HEK293 (cell line): ENCODE measurements around the gene OTUB1.
A peak's percentile ranks its signal among the peaks of the same experiment; 100 is the strongest.

Experiments used
- CTCF ChIA-PET: fragments of 350-600 bp; formaldehyde crosslinking; extraction: SDS; loops from one replicate; lab custom pipeline; 2021; ENCODE audit warnings: antibody characterized with exemption; lab: Yijun Ruan, JAX
- POLR2A ChIA-PET: fragments of 300-600 bp; formaldehyde crosslinking; extraction: SDS; loops from one replicate; lab custom pipeline; 2020; ENCODE audit warnings: antibody characterized with exemption, inconsistent platforms; lab: Yijun Ruan, JAX
- H3K27ac ChIP-seq: fragments of 200-500 bp; sonication (Bioruptor generic); 2 replicates; pipeline ENCODE4 v1.5.1; 2014; ENCODE audit warnings: low read depth, low read length, control low read depth, inconsistent platforms; ENCODE audit errors: extremely low read depth
- H3K36me3 ChIP-seq, 2 experiments: fragments of 200-500 bp in 1 of 2; sonication (Bioruptor generic) in 1 of 2; 1 replicate in 1 of 2; 2 replicates in 1 of 2; pipeline ENCODE4 v1.5.1; 2014 to 2017; ENCODE audit warnings: inconsistent platforms in 2 of 2, low read length in 2 of 2; ENCODE audit not compliant: control insufficient read depth in 2 of 2, insufficient read depth in 1 of 2
- H3K4me1 ChIP-seq: fragments of 200-500 bp; sonication (Bioruptor generic); 2 replicates; pipeline ENCODE4 v1.5.1; 2014; ENCODE audit warnings: mild to moderate bottlenecking, low read length, inconsistent platforms; ENCODE audit not compliant: control insufficient read depth, insufficient read depth
- H3K4me3 ChIP-seq: 2 replicates; pipeline ENCODE4 v1.5.1; 2011; ENCODE audit warnings: low read depth, mild to moderate bottlenecking, control low read depth, low read length, moderate library complexity
- H3K9me3 ChIP-seq: fragments of 200-500 bp; sonication (Bioruptor generic); 2 replicates; pipeline ENCODE4 v1.5.1; 2014; ENCODE audit warnings: low read depth, low read length, inconsistent platforms; ENCODE audit not compliant: control insufficient read depth, insufficient read depth
- FEZF1 ChIP-seq: fragments of 450-650 bp; formaldehyde crosslinking; IDR thresholded peaks from 2 replicates; pipeline ENCODE4 v1.5.1; 2016; ENCODE audit warnings: missing biosample characterization, missing genetic modification characterization
- GLIS2 ChIP-seq: fragments of 450-650 bp; formaldehyde crosslinking; IDR thresholded peaks from 2 replicates; pipeline ENCODE4 v1.5.1; 2016; ENCODE audit warnings: missing biosample characterization, missing genetic modification characterization
- SALL2 ChIP-seq: fragments of 450-650 bp; formaldehyde crosslinking; IDR thresholded peaks from 2 replicates; pipeline ENCODE4 v1.5.0; 2017; ENCODE audit warnings: missing biosample characterization, mild to moderate bottlenecking, missing genetic modification characterization, borderline replicate concordance
- TCF7L2 ChIP-seq: IDR thresholded peaks from 2 replicates; pipeline ENCODE4 v1.6.1; 2011; ENCODE audit warnings: low read depth, mild to moderate bottlenecking, inconsistent platforms, low read length, moderate library complexity, borderline replicate concordance
- TRIM28 ChIP-seq: IDR thresholded peaks from 2 replicates; pipeline ENCODE4 v1.6.1; 2011; ENCODE audit warnings: low read length, control low read depth, borderline replicate concordance
- ZBTB48 ChIP-seq: fragments of 450-650 bp; formaldehyde crosslinking; IDR thresholded peaks from 2 replicates; pipeline ENCODE4 v1.5.1; 2016; ENCODE audit warnings: missing biosample characterization, missing genetic modification characterization
- ZFHX2 ChIP-seq: fragments of 450-650 bp; formaldehyde crosslinking; conservative IDR thresholded peaks from 2 replicates; pipeline ENCODE4 v1.5.1; 2016; ENCODE audit warnings: missing biosample characterization, missing genetic modification characterization
- ZFP3 ChIP-seq: fragments of 450-650 bp; formaldehyde crosslinking; IDR thresholded peaks from 2 replicates; pipeline ENCODE4 v1.5.1; 2016; ENCODE audit warnings: low read depth, missing biosample characterization, missing genetic modification characterization
- ZFP69B ChIP-seq: fragments of 450-650 bp; formaldehyde crosslinking; IDR thresholded peaks from 2 replicates; pipeline ENCODE4 v1.5.1; 2016; ENCODE audit warnings: missing biosample characterization, missing genetic modification characterization
- ZIC2 ChIP-seq: fragments of 450-650 bp; formaldehyde crosslinking; IDR thresholded peaks from 2 replicates; pipeline ENCODE4 v1.5.1; 2016; ENCODE audit warnings: missing biosample characterization, missing genetic modification characterization
- ZNF169 ChIP-seq: fragments of 450-650 bp; formaldehyde crosslinking; IDR thresholded peaks from 2 replicates; pipeline ENCODE4 v1.5.1; 2016; ENCODE audit warnings: missing biosample characterization, missing genetic modification characterization
- ZNF311 ChIP-seq: fragments of 450-650 bp; formaldehyde crosslinking; IDR thresholded peaks from 2 replicates; pipeline ENCODE4 v1.5.1; 2017; ENCODE audit warnings: missing biosample characterization, missing genetic modification characterization, borderline replicate concordance
- ZNF350 ChIP-seq: fragments of 450-650 bp; formaldehyde crosslinking; IDR thresholded peaks from 2 replicates; pipeline ENCODE4 v1.5.0; 2017; ENCODE audit warnings: missing biosample characterization, mild to moderate bottlenecking, missing genetic modification characterization
- ZNF571 ChIP-seq: fragments of 450-650 bp; formaldehyde crosslinking; IDR thresholded peaks from 2 replicates; pipeline ENCODE4 v1.5.0; 2017; ENCODE audit warnings: missing biosample characterization, missing genetic modification characterization
- TF ChIP-seq, protein P1 (sequence below): fragments of 450-650 bp; formaldehyde crosslinking; IDR thresholded peaks from 2 replicates; pipeline ENCODE4 v1.5.1; 2016; ENCODE audit warnings: missing biosample characterization, missing genetic modification characterization
- TF ChIP-seq, protein P2 (sequence below): fragments of 450-650 bp; formaldehyde crosslinking; IDR thresholded peaks from 2 replicates; pipeline ENCODE4 v1.5.1; 2017; ENCODE audit warnings: missing biosample characterization, mild to moderate bottlenecking, missing genetic modification characterization, moderate library complexity
- TF ChIP-seq, protein P3 (sequence below): fragments of 450-650 bp; formaldehyde crosslinking; IDR thresholded peaks from 2 replicates; pipeline ENCODE4; 2016; ENCODE audit warnings: missing biosample characterization, missing genetic modification characterization
- TF ChIP-seq, protein P4 (sequence below): fragments of 450-650 bp; formaldehyde crosslinking; IDR thresholded peaks from 2 replicates; pipeline ENCODE4 v1.5.1; 2016; ENCODE audit warnings: missing biosample characterization, missing genetic modification characterization
- TF ChIP-seq, protein P5 (sequence below): fragments of 450-650 bp; formaldehyde crosslinking; IDR thresholded peaks from 2 replicates; pipeline ENCODE4 v1.5.0; 2017; ENCODE audit warnings: missing biosample characterization, missing genetic modification characterization, borderline replicate concordance

Gene OTUB1

DNA sequence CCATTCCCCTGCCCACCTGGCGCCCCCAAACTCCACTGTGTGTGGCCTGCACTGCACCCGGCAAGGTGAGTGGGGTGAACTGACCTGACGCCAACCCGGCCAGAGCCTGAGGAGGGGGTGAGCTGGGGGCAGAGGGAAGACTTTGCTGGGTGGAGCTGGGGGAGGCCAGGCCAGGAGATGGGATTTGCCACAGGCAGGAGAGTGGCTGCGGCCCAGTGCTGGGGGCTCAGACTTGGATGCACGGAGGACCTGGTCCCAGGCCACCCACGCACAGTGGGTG lies 31.6 kb downstream of the OTUB1 start (continued):
- TF ChIP-seq, protein P1, sequence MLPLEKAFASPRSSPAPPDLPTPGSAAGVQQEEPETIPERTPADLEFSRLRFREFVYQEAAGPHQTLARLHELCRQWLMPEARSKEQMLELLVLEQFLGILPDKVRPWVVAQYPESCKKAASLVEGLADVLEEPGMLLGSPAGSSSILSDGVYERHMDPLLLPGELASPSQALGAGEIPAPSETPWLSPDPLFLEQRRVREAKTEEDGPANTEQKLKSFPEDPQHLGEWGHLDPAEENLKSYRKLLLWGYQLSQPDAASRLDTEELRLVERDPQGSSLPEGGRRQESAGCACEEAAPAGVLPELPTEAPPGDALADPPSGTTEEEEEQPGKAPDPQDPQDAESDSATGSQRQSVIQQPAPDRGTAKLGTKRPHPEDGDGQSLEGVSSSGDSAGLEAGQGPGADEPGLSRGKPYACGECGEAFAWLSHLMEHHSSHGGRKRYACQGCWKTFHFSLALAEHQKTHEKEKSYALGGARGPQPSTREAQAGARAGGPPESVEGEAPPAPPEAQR (tag by site-specific recombination), result no peak
- TF ChIP-seq ZFHX2 (tag by site-specific recombination) (peak; percentile 59), FEZF1 (tag by site-specific recombination) (no peak)

DNA sequence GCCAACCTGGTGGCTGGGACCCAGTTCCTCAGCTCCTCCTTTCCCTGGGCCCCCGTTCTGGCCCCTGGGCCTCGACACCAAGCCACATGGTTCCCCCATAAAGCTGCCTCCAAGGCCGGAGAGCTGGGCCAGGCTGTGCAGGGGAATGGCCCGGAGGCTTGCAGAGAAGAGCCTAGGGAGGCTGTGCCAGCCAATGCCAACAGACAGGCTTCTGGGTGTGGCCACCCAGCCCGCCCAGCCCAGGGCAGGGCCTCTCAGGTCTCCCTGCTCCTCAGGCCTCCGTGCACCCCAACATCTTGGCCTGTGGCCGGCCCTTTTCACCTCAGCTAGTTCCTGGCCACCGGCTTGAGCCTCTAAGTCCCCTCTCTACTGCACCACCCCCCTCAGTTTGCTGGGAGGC lies 32.1 kb downstream of the OTUB1 start:
- ChIA-PET POLR2A (interaction anchor here (0.7 to 1.1 kb wide), 2 partner anchors 14 to 16 kb away, joined by 3 read pairs; no protein-coding TSS in a partner anchor), CTCF (interaction anchor here (0.8 to 1.2 kb wide), 2 partner anchors 11 to 15 kb away, joined by 3 to 4 read pairs; no protein-coding TSS in a partner anchor)
- no peaks in the 10 kb centered on the region for H3K4me1 ChIP-seq
- no peak overlapping the region for H3K27ac ChIP-seq
- H3K36me3 ChIP-seq, result no peaks in the 10 kb centered on the region
- no peaks in the 10 kb centered on the region for H3K9me3 ChIP-seq
- no peak for TF ChIP-seq ZFP3 (tag by site-specific recombination)
- TF ChIP-seq ZIC2 (tag by site-specific recombination), result no peak
- TF ChIP-seq SALL2 (tag by site-specific recombination), result no peak
- TF ChIP-seq ZNF311, result no peak
- TF ChIP-seq, protein P2, sequence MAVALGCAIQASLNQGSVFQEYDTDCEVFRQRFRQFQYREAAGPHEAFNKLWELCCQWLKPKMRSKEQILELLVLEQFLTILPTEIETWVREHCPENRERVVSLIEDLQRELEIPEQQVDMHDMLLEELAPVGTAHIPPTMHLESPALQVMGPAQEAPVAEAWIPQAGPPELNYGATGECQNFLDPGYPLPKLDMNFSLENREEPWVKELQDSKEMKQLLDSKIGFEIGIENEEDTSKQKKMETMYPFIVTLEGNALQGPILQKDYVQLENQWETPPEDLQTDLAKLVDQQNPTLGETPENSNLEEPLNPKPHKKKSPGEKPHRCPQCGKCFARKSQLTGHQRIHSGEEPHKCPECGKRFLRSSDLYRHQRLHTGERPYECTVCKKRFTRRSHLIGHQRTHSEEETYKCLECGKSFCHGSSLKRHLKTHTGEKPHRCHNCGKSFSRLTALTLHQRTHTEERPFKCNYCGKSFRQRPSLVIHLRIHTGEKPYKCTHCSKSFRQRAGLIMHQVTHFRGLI, result no peak
- TF ChIP-seq, protein P3, sequence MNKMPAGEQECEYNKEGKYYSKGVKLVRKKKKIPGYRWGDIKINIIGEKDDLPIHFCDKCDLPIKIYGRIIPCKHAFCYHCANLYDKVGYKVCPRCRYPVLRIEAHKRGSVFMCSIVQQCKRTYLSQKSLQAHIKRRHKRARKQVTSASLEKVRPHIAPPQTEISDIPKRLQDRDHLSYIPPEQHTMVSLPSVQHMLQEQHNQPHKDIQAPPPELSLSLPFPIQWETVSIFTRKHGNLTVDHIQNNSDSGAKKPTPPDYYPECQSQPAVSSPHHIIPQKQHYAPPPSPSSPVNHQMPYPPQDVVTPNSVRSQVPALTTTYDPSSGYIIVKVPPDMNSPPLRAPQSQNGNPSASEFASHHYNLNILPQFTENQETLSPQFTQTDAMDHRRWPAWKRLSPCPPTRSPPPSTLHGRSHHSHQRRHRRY (tag by site-specific recombination), result no peak
- TF ChIP-seq ZFP69B (tag by site-specific recombination), result no peak
- TF ChIP-seq TRIM28, result no peak
- TF ChIP-seq, protein P4, sequence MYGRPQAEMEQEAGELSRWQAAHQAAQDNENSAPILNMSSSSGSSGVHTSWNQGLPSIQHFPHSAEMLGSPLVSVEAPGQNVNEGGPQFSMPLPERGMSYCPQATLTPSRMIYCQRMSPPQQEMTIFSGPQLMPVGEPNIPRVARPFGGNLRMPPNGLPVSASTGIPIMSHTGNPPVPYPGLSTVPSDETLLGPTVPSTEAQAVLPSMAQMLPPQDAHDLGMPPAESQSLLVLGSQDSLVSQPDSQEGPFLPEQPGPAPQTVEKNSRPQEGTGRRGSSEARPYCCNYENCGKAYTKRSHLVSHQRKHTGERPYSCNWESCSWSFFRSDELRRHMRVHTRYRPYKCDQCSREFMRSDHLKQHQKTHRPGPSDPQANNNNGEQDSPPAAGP, result no peak
- TF ChIP-seq, protein P5, sequence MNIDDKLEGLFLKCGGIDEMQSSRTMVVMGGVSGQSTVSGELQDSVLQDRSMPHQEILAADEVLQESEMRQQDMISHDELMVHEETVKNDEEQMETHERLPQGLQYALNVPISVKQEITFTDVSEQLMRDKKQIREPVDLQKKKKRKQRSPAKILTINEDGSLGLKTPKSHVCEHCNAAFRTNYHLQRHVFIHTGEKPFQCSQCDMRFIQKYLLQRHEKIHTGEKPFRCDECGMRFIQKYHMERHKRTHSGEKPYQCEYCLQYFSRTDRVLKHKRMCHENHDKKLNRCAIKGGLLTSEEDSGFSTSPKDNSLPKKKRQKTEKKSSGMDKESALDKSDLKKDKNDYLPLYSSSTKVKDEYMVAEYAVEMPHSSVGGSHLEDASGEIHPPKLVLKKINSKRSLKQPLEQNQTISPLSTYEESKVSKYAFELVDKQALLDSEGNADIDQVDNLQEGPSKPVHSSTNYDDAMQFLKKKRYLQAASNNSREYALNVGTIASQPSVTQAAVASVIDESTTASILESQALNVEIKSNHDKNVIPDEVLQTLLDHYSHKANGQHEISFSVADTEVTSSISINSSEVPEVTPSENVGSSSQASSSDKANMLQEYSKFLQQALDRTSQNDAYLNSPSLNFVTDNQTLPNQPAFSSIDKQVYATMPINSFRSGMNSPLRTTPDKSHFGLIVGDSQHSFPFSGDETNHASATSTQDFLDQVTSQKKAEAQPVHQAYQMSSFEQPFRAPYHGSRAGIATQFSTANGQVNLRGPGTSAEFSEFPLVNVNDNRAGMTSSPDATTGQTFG (tag by site-specific recombination), result no peak
- no peak for TF ChIP-seq ZNF350 (tag by site-specific recombination)
- no peak for TF ChIP-seq ZBTB48
- no peak for TF ChIP-seq TCF7L2
- no peak for TF ChIP-seq GLIS2
- TF ChIP-seq ZNF169 (tag by site-specific recombination), result no peak
- TF ChIP-seq ZNF571 (tag by site-specific recombination), result no peak
- no peak overlapping the region for H3K4me3 ChIP-seq
